Skeletal muscle tissue (tissue), 4 donors: ENCODE measurements around the gene BCAS4. TPM values are rescaled to one million over a fixed set of nuclear protein-coding genes. Genes with fewer than 3 reads are reported as not detected.
A peak's percentile ranks its signal among the peaks of the same experiment; 100 is the strongest.

ENCODE experiments used
- H3K27ac ChIP-seq: one replicate; pipeline ENCODE4 v1.7.0; 2013; ENCODE audit warnings: mild to moderate bottlenecking, low read depth, low read length, inconsistent platforms
- H3K27me3 ChIP-seq, 3 donors: one replicate each; pipeline ENCODE4 v1.7.0; 2013; ENCODE audit warnings: low read length in 3 of 3; ENCODE audit not compliant: control insufficient read depth in 3 of 3, insufficient read depth in 3 of 3
- H3K36me3 ChIP-seq, 3 donors: one replicate each; pipeline ENCODE4 v1.7.0; 2013; ENCODE audit warnings: low read length in 3 of 3; ENCODE audit not compliant: control insufficient read depth in 3 of 3, insufficient read depth in 3 of 3
- H3K4me1 ChIP-seq, 3 donors: one replicate each; pipeline ENCODE4 v1.7.0; 2013; ENCODE audit warnings: low read length in 3 of 3, mild to moderate bottlenecking in 3 of 3; ENCODE audit not compliant: control insufficient read depth in 3 of 3, insufficient read depth in 3 of 3
- H3K4me3 ChIP-seq, 3 donors: one replicate each; pipeline ENCODE4 v1.7.0; 2013; ENCODE audit warnings: low read length in 3 of 3
- H3K9ac ChIP-seq, 3 donors: one replicate each; pipeline ENCODE4 v1.7.0; 2013; ENCODE audit warnings: low read length in 3 of 3, mild to moderate bottlenecking in 3 of 3, moderate library complexity in 2 of 3, low read depth in 1 of 3
- H3K9me3 ChIP-seq, 3 donors: one replicate each; pipeline ENCODE4 v1.7.0; 2013; ENCODE audit warnings: low read length in 3 of 3; ENCODE audit not compliant: control insufficient read depth in 3 of 3
- total RNA-seq: library from RNA; depleted of rRNA; stranded (reverse); fragments of >200 nt; gene quantifications from one replicate; pipeline ENCODE4 v1.2.3, GENCODE V29; 2014
- donor health status: Osteomylitis.

BCAS4 gene
- total RNA-seq, 1 donor from 2014 or later: 1.0 TPM

GRCh38 chr20:50848846-50849673, 54.2 kb downstream of the BCAS4 start:
- Histone ChIP-seq H3K27ac (no peak overlapping the region), H3K4me3 (peak overlapping the region; percentile 14 to 65 (median 33)), H3K9ac (peak overlapping the region in 2 of 3 donors; percentile 36 to 66), H3K9me3 (no peaks in the 10 kb centered on the region), H3K36me3 (no peaks in the 10 kb centered on the region), H3K27me3 (peaks cover 0 to 2% (median 0%) of the 10 kb centered on the region in 3 donors), H3K4me1 (peaks cover 9 to 13% (median 12%) of the 10 kb centered on the region in 3 donors)

GRCh38 chr20:50850721-50851286, 55.9 kb downstream of the BCAS4 start:
- peaks cover 9 to 13% (median 12%) of the 10 kb centered on the region in 3 donors for H3K4me1 ChIP-seq
- H3K27ac ChIP-seq: no peak overlapping the region
- H3K27me3 ChIP-seq: peaks cover 0 to 5% (median 2%) of the 10 kb centered on the region in 3 donors
- H3K36me3 ChIP-seq: no peaks in the 10 kb centered on the region
- no peaks in the 10 kb centered on the region for H3K9me3 ChIP-seq
- no peak overlapping the region for H3K4me3 ChIP-seq
- H3K9ac ChIP-seq: no peak overlapping the region

GRCh38 chr20:50852085-50852484, 57.2 kb downstream of the BCAS4 start:
- Histone ChIP-seq H3K36me3 (no peaks in the 10 kb centered on the region), H3K4me3 (no peak overlapping the region), H3K4me1 (peaks cover 9 to 13% (median 12%) of the 10 kb centered on the region in 3 donors), H3K27ac (no peak overlapping the region), H3K9ac (no peak overlapping the region), H3K27me3 (peaks cover 0 to 7% (median 2%) of the 10 kb centered on the region in 3 donors), H3K9me3 (no peaks in the 10 kb centered on the region)

- no peak overlapping the region for H3K9ac ChIP-seq
- no peaks in the 10 kb centered on the region for H3K4me1 ChIP-seq
- peaks cover 0 to 7% (median 2%) of the 10 kb centered on the region in 3 donors for H3K27me3 ChIP-seq
- H3K27ac ChIP-seq: no peak overlapping the region
- H3K36me3 ChIP-seq: no peaks in the 10 kb centered on the region
- no peak overlapping the region for H3K4me3 ChIP-seq
- no peaks in the 10 kb centered on the region for H3K9me3 ChIP-seq
Measured at GRCh38 chr20:50854506-50855249, 59.8 kb downstream of the BCAS4 start.

GRCh38 chr20:50855498-50856474, 60.9 kb downstream of the BCAS4 start:
- H3K27me3 ChIP-seq: peaks cover 0 to 7% (median 0%) of the 10 kb centered on the region in 3 donors
- H3K4me1 ChIP-seq: no peaks in the 10 kb centered on the region
- no peaks in the 10 kb centered on the region for H3K36me3 ChIP-seq
- H3K9ac ChIP-seq: no peak overlapping the region
- no peak overlapping the region for H3K27ac ChIP-seq
- H3K4me3 ChIP-seq: no peak overlapping the region
- H3K9me3 ChIP-seq: no peaks in the 10 kb centered on the region

GRCh38 chr20:50856475-50857041, 61.7 kb downstream of the BCAS4 start:
- H3K9ac ChIP-seq: no peak overlapping the region
- H3K4me3 ChIP-seq: no peak overlapping the region
- peaks cover 0 to 7% (median 2%) of the 10 kb centered on the region in 3 donors for H3K27me3 ChIP-seq
- no peak overlapping the region for H3K27ac ChIP-seq
- H3K36me3 ChIP-seq: no peaks in the 10 kb centered on the region
- H3K4me1 ChIP-seq: no peaks in the 10 kb centered on the region
- H3K9me3 ChIP-seq: no peaks in the 10 kb centered on the region

- H3K36me3 ChIP-seq: no peaks in the 10 kb centered on the region
- no peak overlapping the region for H3K9ac ChIP-seq
- H3K27ac ChIP-seq: no peak overlapping the region
- peaks cover 0 to 7% (median 2%) of the 10 kb centered on the region in 3 donors for H3K27me3 ChIP-seq
- H3K4me1 ChIP-seq: no peaks in the 10 kb centered on the region
- H3K9me3 ChIP-seq: no peaks in the 10 kb centered on the region
- H3K4me3 ChIP-seq: no peak overlapping the region
Measured at GRCh38 chr20:50857348-50857747, 62.5 kb downstream of the BCAS4 start.

GRCh38 chr20:50858525-50858924, 63.7 kb downstream of the BCAS4 start:
- H3K27ac ChIP-seq: no peak overlapping the region
- H3K4me1 ChIP-seq: no peaks in the 10 kb centered on the region
- no peak overlapping the region for H3K9ac ChIP-seq
- no peak overlapping the region for H3K4me3 ChIP-seq
- peaks cover 0 to 7% (median 2%) of the 10 kb centered on the region in 3 donors for H3K27me3 ChIP-seq
- no peaks in the 10 kb centered on the region for H3K9me3 ChIP-seq
- H3K36me3 ChIP-seq: no peaks in the 10 kb centered on the region

- Histone ChIP-seq H3K4me1 (no peaks in the 10 kb centered on the region), H3K9me3 (no peaks in the 10 kb centered on the region), H3K9ac (no peak overlapping the region), H3K4me3 (no peak overlapping the region), H3K27ac (no peak overlapping the region), H3K36me3 (no peaks in the 10 kb centered on the region), H3K27me3 (peaks cover 0 to 7% (median 2%) of the 10 kb centered on the region in 3 donors)
Measured at GRCh38 chr20:50859161-50859560, 64.3 kb downstream of the BCAS4 start.
